ENCODE results near the gene ARHGEF39.

ARHGEF39 gene

GRCh38 chr9:35664531-35665470, at the start of gene ARHGEF39:
Gene ARHGEF39, minus strand, starts transcription at chr9:35665195. Its CDS starts 26 bp downstream, at chr9:35665169.
- peak; percentile 93 for DNase-seq (ENCODE audit: low read depth, low spot score)

- DNase-seq (ENCODE audit: low read depth, low spot score): no peak
Measured at GRCh38 chr9:35714123-35714522, 49.1 kb upstream of the ARHGEF39 start.

GRCh38 chr9:35713578-35713977, 48.6 kb upstream of the ARHGEF39 start:
- DNase-seq (ENCODE audit: low read depth, low spot score): no peak

GRCh38 chr9:35712762-35713400, 47.9 kb upstream of the ARHGEF39 start:
- peak; percentile 58 for DNase-seq (ENCODE audit: low read depth, low spot score)

GRCh38 chr9:35711501-35712428, 46.8 kb upstream of the ARHGEF39 start:
- no peak for DNase-seq (ENCODE audit: low read depth, low spot score)

- no peak for DNase-seq (ENCODE audit: low read depth, low spot score)
Measured at GRCh38 chr9:35710818-35711500, 46.0 kb upstream of the ARHGEF39 start.

- no peak for DNase-seq (ENCODE audit: low read depth, low spot score)
Measured at GRCh38 chr9:35708146-35708545, 43.2 kb upstream of the ARHGEF39 start.

- no peak for DNase-seq (ENCODE audit: low read depth, low spot score)
Measured at GRCh38 chr9:35706951-35707350, 42.0 kb upstream of the ARHGEF39 start.

- DNase-seq (ENCODE audit: low read depth, low spot score): no peak
Measured at GRCh38 chr9:35705836-35706430, 40.9 kb upstream of the ARHGEF39 start.

- no peak for DNase-seq (ENCODE audit: low read depth, low spot score)
Measured at GRCh38 chr9:35705372-35705771, 40.4 kb upstream of the ARHGEF39 start.

- no peak for DNase-seq (ENCODE audit: low read depth, low spot score)
Measured at GRCh38 chr9:35703906-35704672, 39.1 kb upstream of the ARHGEF39 start.

- DNase-seq (ENCODE audit: low read depth, low spot score): no peak
Measured at GRCh38 chr9:35702696-35703095, 37.7 kb upstream of the ARHGEF39 start.

- DNase-seq (ENCODE audit: low read depth, low spot score): no peak
Measured at GRCh38 chr9:35700942-35701341, 35.9 kb upstream of the ARHGEF39 start.

GRCh38 chr9:35700031-35700430, 35.0 kb upstream of the ARHGEF39 start:
- no peak for DNase-seq (ENCODE audit: low read depth, low spot score)

- DNase-seq (ENCODE audit: low read depth, low spot score): no peak
Measured at GRCh38 chr9:35698231-35698630, 33.2 kb upstream of the ARHGEF39 start.

- no peak for DNase-seq (ENCODE audit: low read depth, low spot score)
Measured at GRCh38 chr9:35697486-35697885, 32.5 kb upstream of the ARHGEF39 start.

GRCh38 chr9:35696520-35697215, 31.7 kb upstream of the ARHGEF39 start:
- DNase-seq (ENCODE audit: low read depth, low spot score): peak; percentile 67

GRCh38 chr9:35695943-35696401, 31.0 kb upstream of the ARHGEF39 start:
- DNase-seq (ENCODE audit: low read depth, low spot score): no peak

- no peak for DNase-seq (ENCODE audit: low read depth, low spot score)
Measured at GRCh38 chr9:35691757-35692301, 26.8 kb upstream of the ARHGEF39 start.

All from astrocyte of the hippocampus (primary cell).